SK-N-SH treated with all-trans-retinoic acid at 6 μM for 48 hours (cell line): ENCODE results near the gene LYPD6B.

Experiments used
- ATAC-seq: fragments of 200-7000 bp; cut with Tn5 transposase; 3 replicates; pipeline ENCODE4 v1.9.1; 2020; ENCODE audit warnings: mild to moderate bottlenecking, moderate library complexity
- ARNTL ChIP-seq: fragments of 450-650 bp; formaldehyde crosslinking; IDR thresholded peaks from 2 replicates; pipeline ENCODE4 v1.5.0; 2020; ENCODE audit warnings: low read depth, mild to moderate bottlenecking, moderate library complexity, borderline replicate concordance
- BACH2 ChIP-seq: fragments of 250-450 bp; sonication (Bioruptor Pico); IDR thresholded peaks from 2 replicates; pipeline ENCODE4 v1.9.0; 2021; ENCODE audit warnings: mild to moderate bottlenecking, borderline replicate concordance
- CSDC2 ChIP-seq: fragments of 250-450 bp; sonication (Bioruptor Pico); IDR thresholded peaks from 2 replicates; pipeline ENCODE4 v1.5.0; 2020; ENCODE audit warnings: mild to moderate bottlenecking, moderate library complexity
- ESRRG ChIP-seq: fragments of 250-450 bp; sonication (Bioruptor Pico); IDR thresholded peaks from 2 replicates; pipeline ENCODE4 v1.6.1; 2021; ENCODE audit warnings: mild to moderate bottlenecking
- GLIS3 ChIP-seq: fragments of 250-450 bp; sonication (Bioruptor Pico); IDR thresholded peaks from 2 replicates; pipeline ENCODE4 v1.5.0; 2020; ENCODE audit warnings: mild to moderate bottlenecking, moderate library complexity
- ISL1 ChIP-seq: fragments of 250-450 bp; sonication (Bioruptor Pico); IDR thresholded peaks from 2 replicates; pipeline ENCODE4 v2.1.2; 2022; ENCODE audit warnings: mild to moderate bottlenecking, moderate library complexity
- OSR1 ChIP-seq: fragments of 250-450 bp; sonication (Bioruptor Pico); IDR thresholded peaks from 2 replicates; pipeline ENCODE4 v1.8.0; 2022; ENCODE audit warnings: moderate library complexity, mild to moderate bottlenecking, inconsistent platforms
- PATZ1 ChIP-seq: fragments of 250-450 bp; sonication (Bioruptor Pico); IDR thresholded peaks from 2 replicates; pipeline ENCODE4 v1.8.0; 2020; ENCODE audit warnings: mild to moderate bottlenecking, moderate library complexity, borderline replicate concordance
- PPARA ChIP-seq: fragments of 250-450 bp; sonication (Bioruptor Pico); IDR thresholded peaks from 2 replicates; pipeline ENCODE4 v1.5.0; 2020; ENCODE audit warnings: mild to moderate bottlenecking, borderline replicate concordance
- SNAI2 ChIP-seq: fragments of 250-450 bp; sonication (Bioruptor Pico); IDR thresholded peaks from 2 replicates; pipeline ENCODE4 v1.5.0; 2020; ENCODE audit warnings: mild to moderate bottlenecking, moderate library complexity
- TOX ChIP-seq: fragments of 250-450 bp; sonication (Bioruptor Pico); IDR thresholded peaks from 2 replicates; pipeline ENCODE4 v1.8.0; 2021; ENCODE audit warnings: mild to moderate bottlenecking, moderate library complexity, borderline replicate concordance
- TSHZ2 ChIP-seq: fragments of 250-450 bp; sonication (Bioruptor Pico); IDR thresholded peaks from 2 replicates; pipeline ENCODE4 v1.5.0; 2020; ENCODE audit warnings: mild to moderate bottlenecking, moderate library complexity
- ZC3H10 ChIP-seq: fragments of 250-450 bp; sonication (Bioruptor Pico); IDR thresholded peaks from 2 replicates; pipeline ENCODE4 v1.5.1; 2021; ENCODE audit warnings: mild to moderate bottlenecking, moderate library complexity
- ZFP3 ChIP-seq: fragments of 250-450 bp; sonication (Bioruptor Pico); IDR thresholded peaks from 2 replicates; pipeline ENCODE4 v1.5.0; 2020; ENCODE audit warnings: mild to moderate bottlenecking, moderate library complexity
- ZFP30 ChIP-seq: fragments of 450-650 bp; formaldehyde crosslinking; IDR thresholded peaks from 2 replicates; pipeline ENCODE4 v1.5.0; 2022; ENCODE audit warnings: mild to moderate bottlenecking, moderate library complexity
- ZNF565 ChIP-seq: fragments of 450-650 bp; formaldehyde crosslinking; conservative IDR thresholded peaks from 2 replicates; pipeline ENCODE4 v1.5.0; 2020; ENCODE audit warnings: low read depth, mild to moderate bottlenecking, moderate library complexity
- ZNF70 ChIP-seq: fragments of 450-650 bp; formaldehyde crosslinking; IDR thresholded peaks from 2 replicates; pipeline ENCODE4 v1.5.0; 2020; ENCODE audit warnings: mild to moderate bottlenecking, moderate library complexity
- ZNF8 ChIP-seq: fragments of 450-650 bp; formaldehyde crosslinking; IDR thresholded peaks from 2 replicates; pipeline ENCODE4 v1.5.0; 2020; ENCODE audit warnings: mild to moderate bottlenecking, moderate library complexity
- TF ChIP-seq, protein P1 (sequence below): fragments of 250-450 bp; sonication (Bioruptor Pico); IDR thresholded peaks from 2 replicates; pipeline ENCODE4 v1.5.1; 2021; ENCODE audit warnings: mild to moderate bottlenecking, moderate library complexity
- TF ChIP-seq, protein P2 (sequence below): fragments of 250-450 bp; sonication (Bioruptor Pico); IDR thresholded peaks from 2 replicates; pipeline ENCODE4 v1.8.0; 2021; ENCODE audit warnings: low read depth, mild to moderate bottlenecking, moderate library complexity, borderline replicate concordance

The LYPD6B gene

DNA sequence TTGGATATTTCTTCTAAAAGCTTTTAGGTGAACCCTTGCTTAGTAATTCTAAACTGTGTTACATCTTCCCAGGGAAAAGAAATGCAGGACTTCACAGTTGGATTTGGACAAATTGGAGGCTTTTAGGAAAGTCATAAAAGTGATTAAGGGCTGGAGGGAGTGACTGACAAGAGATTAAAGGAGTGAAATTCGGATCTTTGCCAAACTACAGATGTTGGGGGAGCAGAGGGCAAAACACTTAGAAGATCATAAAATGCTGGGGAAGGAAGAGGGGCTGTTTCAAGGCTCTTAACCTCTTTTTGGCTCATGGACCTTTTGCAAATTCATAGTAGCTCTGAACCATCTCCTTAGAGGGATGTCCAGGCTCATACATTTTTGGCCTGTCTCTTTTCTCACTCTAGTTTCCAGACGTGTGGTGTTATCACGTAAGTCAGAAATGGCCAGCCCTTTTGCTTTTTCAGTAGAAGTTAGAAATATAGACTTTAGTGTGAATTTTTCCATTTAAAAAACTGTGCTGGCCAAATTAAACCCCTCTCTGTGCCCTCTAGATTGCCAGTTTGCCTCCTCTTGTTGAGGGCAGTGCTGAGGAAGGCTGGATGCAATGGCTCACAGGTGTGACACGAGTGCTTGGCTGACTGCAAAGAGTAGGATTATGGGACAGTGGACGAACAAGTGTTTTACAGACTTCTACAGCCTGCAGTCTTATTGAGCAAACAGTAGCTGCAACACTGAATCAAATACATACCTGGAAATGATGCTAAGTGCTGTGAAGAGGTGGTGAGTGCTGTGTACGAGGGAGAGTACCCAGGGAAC, 109.9 kb downstream of the LYPD6B start:
- TF ChIP-seq TSHZ2 (CRISPR knock-in tag) (no peak), SNAI2 (CRISPR knock-in tag) (no peak)
- TF ChIP-seq, protein P1, sequence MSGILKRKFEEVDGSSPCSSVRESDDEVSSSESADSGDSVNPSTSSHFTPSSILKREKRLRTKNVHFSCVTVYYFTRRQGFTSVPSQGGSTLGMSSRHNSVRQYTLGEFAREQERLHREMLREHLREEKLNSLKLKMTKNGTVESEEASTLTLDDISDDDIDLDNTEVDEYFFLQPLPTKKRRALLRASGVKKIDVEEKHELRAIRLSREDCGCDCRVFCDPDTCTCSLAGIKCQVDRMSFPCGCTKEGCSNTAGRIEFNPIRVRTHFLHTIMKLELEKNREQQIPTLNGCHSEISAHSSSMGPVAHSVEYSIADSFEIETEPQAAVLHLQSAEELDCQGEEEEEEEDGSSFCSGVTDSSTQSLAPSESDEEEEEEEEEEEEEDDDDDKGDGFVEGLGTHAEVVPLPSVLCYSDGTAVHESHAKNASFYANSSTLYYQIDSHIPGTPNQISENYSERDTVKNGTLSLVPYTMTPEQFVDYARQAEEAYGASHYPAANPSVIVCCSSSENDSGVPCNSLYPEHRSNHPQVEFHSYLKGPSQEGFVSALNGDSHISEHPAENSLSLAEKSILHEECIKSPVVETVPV: no peak
- no peak for ATAC-seq

DNA sequence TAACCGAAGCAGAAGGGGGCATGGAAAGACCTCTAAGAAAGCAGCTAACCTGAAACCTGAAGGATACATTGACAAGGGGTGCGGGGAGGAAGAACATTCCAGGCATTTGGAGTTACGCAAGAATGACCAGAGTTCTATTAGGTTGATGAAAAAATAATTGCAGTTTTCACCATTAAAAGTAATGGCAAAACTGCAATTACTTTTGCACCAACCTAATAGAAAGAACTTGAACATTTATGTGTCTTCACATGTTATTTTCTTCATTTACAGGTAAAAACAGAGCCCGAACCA, 110.5 kb downstream of the LYPD6B start:
- no peak for ATAC-seq
- TF ChIP-seq ZNF8 (CRISPR knock-in tag) (no peak), ISL1 (CRISPR knock-in tag) (no peak), ZNF70 (CRISPR knock-in tag) (no peak), CSDC2 (CRISPR knock-in tag) (no peak), PATZ1 (CRISPR knock-in tag) (no peak), SNAI2 (CRISPR knock-in tag) (no peak), PPARA (CRISPR knock-in tag) (no peak), ARNTL (CRISPR knock-in tag) (no peak), ZFP30 (CRISPR knock-in tag) (no peak), TSHZ2 (CRISPR knock-in tag) (no peak), ZC3H10 (CRISPR knock-in tag) (no peak), ZFP3 (CRISPR knock-in tag) (no peak), GLIS3 (no peak), TOX (CRISPR knock-in tag) (no peak), ESRRG (CRISPR knock-in tag) (no peak), OSR1 (CRISPR knock-in tag) (no peak), BACH2 (CRISPR knock-in tag) (no peak), ZNF565 (CRISPR knock-in tag) (no peak)
- TF ChIP-seq, protein P2, sequence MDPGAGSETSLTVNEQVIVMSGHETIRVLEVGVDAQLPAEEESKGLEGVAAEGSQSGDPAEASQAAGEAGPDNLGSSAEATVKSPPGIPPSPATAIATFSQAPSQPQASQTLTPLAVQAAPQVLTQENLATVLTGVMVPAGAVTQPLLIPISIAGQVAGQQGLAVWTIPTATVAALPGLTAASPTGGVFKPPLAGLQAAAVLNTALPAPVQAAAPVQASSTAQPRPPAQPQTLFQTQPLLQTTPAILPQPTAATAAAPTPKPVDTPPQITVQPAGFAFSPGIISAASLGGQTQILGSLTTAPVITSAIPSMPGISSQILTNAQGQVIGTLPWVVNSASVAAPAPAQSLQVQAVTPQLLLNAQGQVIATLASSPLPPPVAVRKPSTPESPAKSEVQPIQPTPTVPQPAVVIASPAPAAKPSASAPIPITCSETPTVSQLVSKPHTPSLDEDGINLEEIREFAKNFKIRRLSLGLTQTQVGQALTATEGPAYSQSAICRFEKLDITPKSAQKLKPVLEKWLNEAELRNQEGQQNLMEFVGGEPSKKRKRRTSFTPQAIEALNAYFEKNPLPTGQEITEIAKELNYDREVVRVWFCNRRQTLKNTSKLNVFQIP (CRISPR knock-in tag): no peak
